CD14-positive monocyte (primary cell): ENCODE measurements around the gene MAML3. TPM values are rescaled to one million over a fixed set of nuclear protein-coding genes. Genes with fewer than 3 reads are reported as not detected.

Experiments used
- DNase-seq, 3 donors: peaks; one replicate each; pipeline ENCODE4 v3.0.0-alpha.2; 2011 to 2022
- H2AFZ ChIP-seq: 2 replicates; pipeline ENCODE4 v1.6.0; 2012; ENCODE audit warnings: mild to moderate bottlenecking, low read depth, low read length, inconsistent platforms; ENCODE audit not compliant: insufficient read depth, poor library complexity, severe bottlenecking
- H3K27ac ChIP-seq, 2 donors: 1 replicate in 1 of 2; 2 replicates in 1 of 2; pipeline ENCODE4 v1.5.1; 2012 to 2013; ENCODE audit warnings: low read length in 2 of 2, control low read depth in 1 of 2, inconsistent platforms in 1 of 2, low read depth in 1 of 2, mild to moderate bottlenecking in 1 of 2
- H3K27me3 ChIP-seq, 2 donors: one replicate each; pipeline versions ENCODE4 v1.6.0 to v1.6.1; 2011 to 2013; ENCODE audit warnings: low read length in 2 of 2; ENCODE audit not compliant: control insufficient read depth in 2 of 2, insufficient read depth in 2 of 2
- H3K36me3 ChIP-seq, 2 donors: replicated peaks in 1 of 2; 1 replicate in 1 of 2; 2 replicates in 1 of 2; pipeline versions ENCODE4 v1.5.1 to v1.6.1; 2012 to 2013; ENCODE audit warnings: low read length in 2 of 2, control low read depth in 1 of 2, inconsistent platforms in 1 of 2, mild to moderate bottlenecking in 1 of 2; ENCODE audit not compliant: insufficient read depth in 2 of 2, control insufficient read depth in 1 of 2
- H3K4me1 ChIP-seq, 2 donors: 1 replicate in 1 of 2; 2 replicates in 1 of 2; pipeline versions ENCODE4 v1.5.1 to v1.6.1; 2012 to 2013; ENCODE audit warnings: low read length in 2 of 2, control low read depth in 1 of 2, inconsistent platforms in 1 of 2, mild to moderate bottlenecking in 1 of 2, moderate library complexity in 1 of 2; ENCODE audit not compliant: insufficient read depth in 2 of 2, control insufficient read depth in 1 of 2
- H3K4me2 ChIP-seq: replicated peaks from 2 replicates; pipeline ENCODE3; 2012; ENCODE audit warnings: low read length, moderate library complexity, mild to moderate bottlenecking; ENCODE audit not compliant: poor library complexity, severe bottlenecking; ENCODE audit errors: extremely low read depth
- H3K4me3 ChIP-seq, 3 experiments: fragments of 200-600 bp in 1 of 3; sonication (generic) in 1 of 3; replicated peaks in 1 of 3; 1 replicate in 2 of 3; 2 replicates in 1 of 3; pipeline ENCODE4 v1.5.1; 2011 to 2013; ENCODE audit warnings: low read length in 3 of 3, mild to moderate bottlenecking in 3 of 3, control low read depth in 2 of 3, low read depth in 2 of 3, inconsistent platforms in 1 of 3, moderate library complexity in 1 of 3
- H3K79me2 ChIP-seq: 2 replicates; pipeline ENCODE4 v1.6.0; 2012; ENCODE audit warnings: mild to moderate bottlenecking, control low read depth, inconsistent platforms, low read length, moderate library complexity; ENCODE audit not compliant: insufficient read depth
- H3K9ac ChIP-seq: 2 replicates; pipeline ENCODE4 v1.6.0; 2017; ENCODE audit warnings: low read length, mild to moderate bottlenecking; ENCODE audit not compliant: insufficient read depth, poor library complexity, severe bottlenecking
- H3K9me3 ChIP-seq, 2 donors: replicated peaks in 1 of 2; 1 replicate in 1 of 2; 2 replicates in 1 of 2; pipeline versions ENCODE4 v1.5.1 to v1.6.1; 2012 to 2013; ENCODE audit warnings: low read length in 2 of 2, control low read depth in 1 of 2; ENCODE audit not compliant: control insufficient read depth in 1 of 2, insufficient read depth in 1 of 2
- H4K20me1 ChIP-seq: 2 replicates; pipeline ENCODE4 v1.6.0; 2012; ENCODE audit warnings: mild to moderate bottlenecking, low read length, control low read depth, moderate library complexity; ENCODE audit not compliant: insufficient read depth
- H3K27ac Mint-ChIP-seq, 7 donors: one replicate each; pipeline ENCODE4 v1.8.0; 2020; ENCODE audit warnings: mild to moderate bottlenecking in 7 of 7, mixed read lengths in 7 of 7, moderate library complexity in 6 of 7, inconsistent platforms in 2 of 7
- H3K27me3 Mint-ChIP-seq, 3 donors: one replicate each; pipeline ENCODE4 v1.8.0; 2021 to 2022; ENCODE audit warnings: low read depth in 3 of 3, mild to moderate bottlenecking in 3 of 3, mixed read lengths in 3 of 3, moderate library complexity in 3 of 3, inconsistent platforms in 1 of 3
- H3K36me3 Mint-ChIP-seq, 2 donors: one replicate each; pipeline ENCODE4 v1.8.0; 2020; ENCODE audit warnings: mixed read lengths in 2 of 2, inconsistent platforms in 1 of 2, mild to moderate bottlenecking in 1 of 2
- H3K4me1 Mint-ChIP-seq: one replicate; pipeline ENCODE4 v1.8.0; 2020; ENCODE audit warnings: mild to moderate bottlenecking, mixed read lengths
- H3K4me3 Mint-ChIP-seq, 2 donors: one replicate each; pipeline ENCODE4 v1.8.0; 2020; ENCODE audit warnings: mild to moderate bottlenecking in 2 of 2, mixed read lengths in 2 of 2, moderate library complexity in 1 of 2
- H3K9me3 Mint-ChIP-seq, 7 donors: one replicate each; pipeline ENCODE4 v1.8.0; 2020 to 2022; ENCODE audit warnings: mixed read lengths in 7 of 7, mild to moderate bottlenecking in 6 of 7, moderate library complexity in 6 of 7, inconsistent platforms in 2 of 7
- CTCF ChIP-seq: fragments of 200-600 bp; IDR thresholded peaks from one replicate; pipeline ENCODE4 v1.8.0; 2022; ENCODE audit warnings: antibody characterized with exemption, mild to moderate bottlenecking
- WGBS: methylation state at CpG from one replicate; pipeline ENCODE4 v1.1.5; 2013; ENCODE audit warnings: missing lambda C conversion rate; ENCODE audit not compliant: insufficient coverage; 5-methylcytosine and 5-hydroxymethylcytosine counted together
- intact Hi-C, 2 donors: fragments of 100-400 bp; cut with micrococcal nuclease; formaldehyde crosslinking; loops; one replicate each; pipeline versions ENCODE4 v1.15.0 to v1.15.1; 2023
- polyA plus RNA-seq, 3 donors: library from polyadenylated mRNA; depleted of rRNA in 1 of 3; unstranded in 2 of 3; stranded (reverse) in 1 of 3; fragments of 300-500 nt in 2 of 3; fragments of >200 nt in 1 of 3; fragmentation: Illumina TruSeq in 2 of 3; gene quantifications; 1 replicate in 2 of 3; 2 replicates in 1 of 3; pipeline ENCODE4 v1.2.3, GENCODE V29; 2012 to 2021

Gene MAML3
- polyA plus RNA-seq, 3 donors = 1.5 to 6.5 (median 2.3) TPM

- no peak overlapping the region for H3K4me2 ChIP-seq
- H3K9ac ChIP-seq = no peak overlapping the region
- H4K20me1 ChIP-seq = no peaks in the 10 kb centered on the region
- no peak overlapping the region for H3K4me3 Mint-ChIP-seq
- DNase-seq = no peak
- no peak overlapping the region for H3K27ac ChIP-seq
- TF ChIP-seq CTCF = no peak
- no peaks in the 10 kb centered on the region for H3K27me3 Mint-ChIP-seq
- no peaks in the 10 kb centered on the region for H3K9me3 ChIP-seq
- WGBS = 100% methylated on average over 3 of the region's 3 CpGs
- H3K4me3 ChIP-seq = no peak overlapping the region
- no peak overlapping the region for H2AFZ ChIP-seq
- H3K79me2 ChIP-seq = peaks cover 41% of the 10 kb centered on the region
- peaks cover 47 to 57% of the 10 kb centered on the region in 2 donors for H3K4me1 ChIP-seq
- H3K36me3 ChIP-seq = no peaks in the 10 kb centered on the region
- H3K9me3 Mint-ChIP-seq = no peaks in the 10 kb centered on the region
- H3K27ac Mint-ChIP-seq = no peak overlapping the region
- peaks cover 48% of the 10 kb centered on the region for H3K4me1 Mint-ChIP-seq
- intact Hi-C loops = no loop called here
- H3K36me3 Mint-ChIP-seq = peaks cover 0 to 4% of the 10 kb centered on the region in 2 donors
- no peaks in the 10 kb centered on the region for H3K27me3 ChIP-seq
Observed at GRCh38 chr4:139973015-139973414, 181.0 kb downstream of the MAML3 start.

GRCh38 chr4:139972305-139972704 is 181.7 kb downstream of the MAML3 start:
- Histone ChIP-seq H3K27ac (no peak overlapping the region), H3K79me2 (peaks cover 36% of the 10 kb centered on the region), H4K20me1 (no peaks in the 10 kb centered on the region), H3K4me2 (no peak overlapping the region), H3K9ac (no peak overlapping the region), H2AFZ (no peak overlapping the region), H3K4me3 (no peak overlapping the region), H3K27me3 (no peaks in the 10 kb centered on the region), H3K9me3 (no peaks in the 10 kb centered on the region), H3K36me3 (no peaks in the 10 kb centered on the region), H3K4me1 (peaks cover 47 to 57% of the 10 kb centered on the region in 2 donors)
- Mint-ChIP-seq H3K4me1 (peaks cover 48% of the 10 kb centered on the region), H3K4me3 (no peak overlapping the region), H3K27me3 (no peaks in the 10 kb centered on the region), H3K36me3 (peaks cover 0 to 4% of the 10 kb centered on the region in 2 donors), H3K9me3 (no peaks in the 10 kb centered on the region), H3K27ac (no peak overlapping the region)
- intact Hi-C loops = no loop called here
- no peak for TF ChIP-seq CTCF
- DNase-seq = no peak
